ENCODE data around the gene MPPED1.

MPPED1 gene

DNA sequence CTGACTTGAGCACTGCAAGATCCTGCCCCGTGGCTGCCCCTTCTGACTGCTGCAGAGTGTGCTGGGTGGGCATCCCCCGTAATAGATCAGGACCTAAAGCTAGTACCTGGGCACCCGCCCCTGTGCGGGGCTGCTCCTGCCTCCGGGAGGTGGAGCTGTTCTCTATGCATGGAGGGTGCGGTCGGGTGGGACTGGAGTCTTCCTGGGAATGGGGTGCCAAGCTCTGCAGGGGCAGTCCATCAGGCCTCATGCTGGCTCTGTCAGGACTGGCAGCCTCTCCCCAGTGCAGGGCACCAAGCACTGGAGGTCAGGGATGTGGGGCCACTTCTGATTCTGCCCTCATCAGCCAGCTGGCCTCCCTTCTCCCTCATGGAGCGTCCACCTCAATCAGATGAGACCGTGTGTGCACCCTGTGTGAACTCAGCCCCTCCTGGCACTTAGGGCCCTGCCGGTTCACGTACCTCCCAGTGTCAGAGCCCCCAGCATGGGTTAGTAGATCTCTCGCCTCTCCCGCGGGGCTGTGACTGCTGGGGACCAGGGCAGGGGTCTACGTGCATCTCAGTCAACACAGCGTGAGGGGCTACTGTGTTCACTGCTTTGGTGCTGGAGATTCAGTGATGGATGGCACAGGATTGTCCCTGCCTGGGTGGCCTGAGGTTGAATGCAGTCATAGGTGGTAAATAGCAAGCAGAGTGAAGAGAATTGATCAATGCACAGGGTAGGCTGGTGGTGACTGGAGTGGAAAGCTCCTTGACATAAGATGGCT is 30.8 kb downstream of the MPPED1 start:
- DNase-seq (ENCODE audit: low read depth), result no peak
- no peak overlapping the region for H3K4me3 ChIP-seq (ENCODE audit: control insufficient read depth, low read depth, low read length)
- TF ChIP-seq, protein P1, sequence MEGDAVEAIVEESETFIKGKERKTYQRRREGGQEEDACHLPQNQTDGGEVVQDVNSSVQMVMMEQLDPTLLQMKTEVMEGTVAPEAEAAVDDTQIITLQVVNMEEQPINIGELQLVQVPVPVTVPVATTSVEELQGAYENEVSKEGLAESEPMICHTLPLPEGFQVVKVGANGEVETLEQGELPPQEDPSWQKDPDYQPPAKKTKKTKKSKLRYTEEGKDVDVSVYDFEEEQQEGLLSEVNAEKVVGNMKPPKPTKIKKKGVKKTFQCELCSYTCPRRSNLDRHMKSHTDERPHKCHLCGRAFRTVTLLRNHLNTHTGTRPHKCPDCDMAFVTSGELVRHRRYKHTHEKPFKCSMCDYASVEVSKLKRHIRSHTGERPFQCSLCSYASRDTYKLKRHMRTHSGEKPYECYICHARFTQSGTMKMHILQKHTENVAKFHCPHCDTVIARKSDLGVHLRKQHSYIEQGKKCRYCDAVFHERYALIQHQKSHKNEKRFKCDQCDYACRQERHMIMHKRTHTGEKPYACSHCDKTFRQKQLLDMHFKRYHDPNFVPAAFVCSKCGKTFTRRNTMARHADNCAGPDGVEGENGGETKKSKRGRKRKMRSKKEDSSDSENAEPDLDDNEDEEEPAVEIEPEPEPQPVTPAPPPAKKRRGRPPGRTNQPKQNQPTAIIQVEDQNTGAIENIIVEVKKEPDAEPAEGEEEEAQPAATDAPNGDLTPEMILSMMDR (IDR thresholded peaks at IDR 0.05; ENCODE audit: control insufficient read depth, insufficient read depth, low read depth, low read length, missing control alignments), result no peak

DNA sequence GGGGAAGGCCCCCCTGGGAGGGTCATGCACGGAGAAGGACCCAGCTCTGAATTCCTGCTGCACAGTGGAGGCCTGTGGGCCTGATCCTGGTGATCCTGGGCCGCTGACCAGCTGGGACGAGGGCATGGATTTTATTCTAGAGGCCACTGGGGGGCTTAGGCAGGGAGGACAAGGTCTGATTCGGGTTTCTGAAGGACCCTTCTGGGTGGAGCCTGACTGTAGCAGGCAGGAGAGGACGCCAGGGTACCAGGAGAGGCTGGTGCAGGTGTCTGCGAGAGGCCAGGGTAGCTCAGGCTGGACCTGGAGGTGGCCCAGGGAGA is 31.3 kb downstream of the MPPED1 start:
- no peak overlapping the region for H3K4me3 ChIP-seq (ENCODE audit: control insufficient read depth, low read depth, low read length)
- TF ChIP-seq, protein P1 (IDR thresholded peaks at IDR 0.05; ENCODE audit: control insufficient read depth, insufficient read depth, low read depth, low read length, missing control alignments), result no peak
- no peak for DNase-seq (ENCODE audit: low read depth)

DNA sequence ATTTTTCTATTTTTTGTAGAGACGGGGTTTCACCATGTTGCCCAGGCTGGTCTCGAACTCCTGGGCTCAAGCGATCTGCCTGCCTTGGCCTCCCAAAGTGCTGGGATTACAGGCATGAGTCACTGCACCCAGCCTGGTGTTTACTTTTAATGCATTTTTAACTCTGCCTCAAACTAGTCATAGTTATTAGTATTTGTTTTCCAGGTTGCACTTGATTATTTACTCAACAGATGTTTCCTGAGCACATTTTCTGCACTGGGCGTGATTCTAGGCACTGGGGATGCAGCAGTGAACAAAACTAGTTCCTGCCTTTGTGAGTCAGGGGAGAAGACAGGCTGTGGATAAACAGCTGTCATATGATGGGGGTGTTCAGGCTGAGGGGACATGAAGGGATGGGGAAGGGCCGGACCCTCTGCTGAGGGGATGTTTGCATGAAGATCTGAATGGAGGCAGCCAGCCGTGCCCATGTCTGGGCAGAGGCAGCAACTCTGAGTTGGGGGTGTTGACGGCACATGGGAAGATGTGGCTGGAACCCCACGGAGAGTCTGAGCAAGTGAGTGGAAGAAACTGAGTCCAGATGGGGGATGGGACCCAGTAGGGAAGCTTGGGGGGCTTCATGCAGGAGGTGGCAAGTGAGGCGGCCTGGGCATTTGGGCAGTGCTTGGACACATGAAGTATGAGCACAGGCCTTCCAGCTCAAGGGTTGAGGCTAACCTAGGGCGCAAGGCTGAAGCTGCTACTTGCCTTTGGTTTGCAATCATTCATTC is 34.4 kb downstream of the MPPED1 start:
- TF ChIP-seq, protein P1 (IDR thresholded peaks at IDR 0.05; ENCODE audit: control insufficient read depth, insufficient read depth, low read depth, low read length, missing control alignments), result no peak
- H3K4me3 ChIP-seq (ENCODE audit: control insufficient read depth, low read depth, low read length), result no peak overlapping the region
- no peak for DNase-seq (ENCODE audit: low read depth)

DNA sequence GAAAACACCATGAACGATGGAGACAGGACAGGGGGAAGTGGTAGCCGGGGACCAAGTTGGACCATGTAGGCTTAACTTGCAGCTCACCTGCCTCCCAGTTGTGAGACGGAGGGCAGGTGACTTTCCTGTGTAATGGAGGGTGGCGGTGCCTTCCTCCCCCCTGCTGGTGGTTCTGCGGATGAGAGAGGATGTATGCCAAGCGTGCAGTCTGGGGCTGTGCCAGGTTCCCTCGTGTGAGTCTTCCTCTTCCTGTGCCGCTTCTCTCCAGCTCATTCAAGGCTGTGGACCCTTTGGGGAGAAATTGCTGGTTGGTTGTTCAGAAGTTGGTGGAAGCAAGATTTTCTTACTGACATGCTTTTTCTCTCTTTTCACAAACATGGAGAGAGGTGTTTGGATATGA is 35.1 kb downstream of the MPPED1 start:
- TF ChIP-seq, protein P1 (IDR thresholded peaks at IDR 0.05; ENCODE audit: control insufficient read depth, insufficient read depth, low read depth, low read length, missing control alignments), result no peak

DNA sequence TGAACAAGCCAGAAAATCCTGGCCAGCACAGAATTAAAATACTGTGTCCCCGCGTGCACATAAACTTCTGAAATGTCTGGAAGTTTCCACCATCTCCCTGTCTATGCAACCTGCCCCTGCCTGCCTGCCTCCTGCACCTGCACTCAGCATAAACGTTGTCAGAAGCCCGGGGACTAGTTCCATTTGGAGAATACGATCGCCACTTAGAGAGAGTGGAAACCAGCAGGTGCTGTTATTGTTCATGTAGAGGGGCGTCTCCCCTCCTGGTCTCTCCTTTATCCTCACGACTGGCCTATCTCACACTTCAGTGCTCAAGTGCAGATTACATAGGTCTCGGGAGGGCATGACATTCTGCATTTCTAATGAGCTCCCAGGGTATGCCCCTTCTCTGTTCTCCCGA is 35.6 kb downstream of the MPPED1 start:
- TF ChIP-seq, protein P1 (IDR thresholded peaks at IDR 0.05; ENCODE audit: control insufficient read depth, insufficient read depth, low read depth, low read length, missing control alignments), result no peak
- DNase-seq (ENCODE audit: low read depth), result no peak

More for the DNA sequence above, 35.1 kb downstream of the MPPED1 start:
- no peak overlapping the region for H3K4me3 ChIP-seq (ENCODE audit: control insufficient read depth, low read depth, low read length)
- DNase-seq (ENCODE audit: low read depth), result no peak

DNA sequence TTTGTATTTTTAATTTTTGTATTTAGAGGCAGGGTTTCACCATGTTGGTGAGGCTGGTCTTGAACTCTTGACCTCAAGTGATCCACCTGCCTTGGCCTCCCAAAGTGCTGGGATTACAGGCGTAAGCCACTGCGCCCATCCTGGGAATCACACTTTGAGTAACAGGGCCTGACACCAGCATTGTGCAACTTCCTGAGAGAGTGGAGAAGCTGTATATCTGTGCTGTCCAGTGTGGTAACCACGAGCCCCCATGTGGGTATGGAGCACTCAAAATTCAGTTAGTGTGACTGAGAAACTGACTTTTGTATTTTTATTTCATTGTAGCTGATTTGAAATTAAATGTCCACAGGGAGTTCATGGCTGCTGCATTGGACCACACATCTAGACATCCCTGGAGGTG is 36.2 kb downstream of the MPPED1 start:
- H3K4me3 ChIP-seq (ENCODE audit: control insufficient read depth, low read depth, low read length), result no peak overlapping the region
- DNase-seq (ENCODE audit: low read depth), result no peak
- TF ChIP-seq, protein P1 (IDR thresholded peaks at IDR 0.05; ENCODE audit: control insufficient read depth, insufficient read depth, low read depth, low read length, missing control alignments), result no peak

More for the DNA sequence above, 35.6 kb downstream of the MPPED1 start:
- no peak overlapping the region for H3K4me3 ChIP-seq (ENCODE audit: control insufficient read depth, low read depth, low read length)
